PC-3 (cell line): ENCODE measurements around the gene AIG1. TPM values are rescaled to one million over a fixed set of nuclear protein-coding genes. Genes with fewer than 3 reads are reported as not detected.
"Not testable (repeated sequence)": the region's sequence is repeated elsewhere in the genome, so short reads cannot be mapped to it uniquely, and the experiment has no call there.

Experiments used
- ATAC-seq: fragments of 200-7000 bp; cut with Tn5 transposase; 2 replicates; pipeline ENCODE4 v1.9.1; 2020; ENCODE audit warnings: mild to moderate bottlenecking, moderate library complexity
- BruUV-seq: library from RNA; stranded (reverse); fragments of 400-500 nt; replicated peaks from 2 replicates; lab custom pipeline; 2021; lab: Mats Ljungman, UMichigan
- CTCF ChIA-PET: fragments of 300-600 bp; sonication (Branson Sonifier 250); formaldehyde crosslinking; loops from one replicate; lab custom pipeline; 2022; ENCODE audit warnings: antibody characterized with exemption; lab: Charles Lee
- POLR2A ChIA-PET: fragments of 300-600 bp; sonication (Branson Sonifier 250); formaldehyde crosslinking; loops from one replicate; lab custom pipeline; 2022; ENCODE audit warnings: antibody characterized with exemption; ENCODE audit not compliant: unreplicated experiment; lab: Charles Lee
- DNase-seq: peaks from one replicate; pipeline ENCODE4 v3.0.0-alpha.2; 2015
- H2AFZ ChIP-seq: fragments of 300-600 bp; sonication (generic); 2 replicates; pipeline ENCODE4 v1.6.0; 2016; ENCODE audit warnings: antibody characterized with exemption, low read length
- H3F3A ChIP-seq: fragments of 300-600 bp; sonication (generic); one replicate; pipeline ENCODE4 v1.6.0; 2017; ENCODE audit warnings: antibody characterized with exemption, low read length, control low read depth, mild to moderate bottlenecking; ENCODE audit not compliant: unreplicated experiment
- H3K27ac ChIP-seq: fragments of 300-600 bp; sonication (generic); 2 replicates; pipeline ENCODE4 v1.5.1; 2016; ENCODE audit warnings: mild to moderate bottlenecking, low read length
- H3K27me3 ChIP-seq: fragments of 300-600 bp; sonication (generic); 2 replicates; pipeline ENCODE4 v1.6.1; 2016; ENCODE audit warnings: low read length, mixed read lengths
- H3K36me3 ChIP-seq: fragments of 300-600 bp; sonication (generic); 2 replicates; pipeline ENCODE4 v1.6.1; 2016; ENCODE audit warnings: low read depth, mixed run types, low read length, mixed read lengths
- H3K4me1 ChIP-seq: fragments of 300-600 bp; sonication (generic); 2 replicates; pipeline ENCODE4 v1.5.1; 2016; ENCODE audit warnings: low read length; ENCODE audit not compliant: insufficient read depth
- H3K4me2 ChIP-seq: fragments of 300-600 bp; sonication (generic); 2 replicates; pipeline ENCODE4 v1.6.0; 2016; ENCODE audit warnings: low read length
- H3K4me3 ChIP-seq: fragments of 300-600 bp; sonication (generic); 2 replicates; pipeline ENCODE4 v1.5.1; 2016; ENCODE audit warnings: mild to moderate bottlenecking, low read length, mixed read lengths
- H3K79me2 ChIP-seq: fragments of 300-600 bp; sonication (generic); 2 replicates; pipeline ENCODE4 v1.6.1; 2017; ENCODE audit warnings: low read length, mixed read lengths
- H3K9ac ChIP-seq: fragments of 300-600 bp; sonication (generic); 2 replicates; pipeline ENCODE4 v1.6.0; 2016; ENCODE audit warnings: mild to moderate bottlenecking, low read length
- H3K9me2 ChIP-seq: fragments of 300-600 bp; sonication (generic); replicated peaks from 2 replicates; pipeline ENCODE4 v1.6.1; 2016; ENCODE audit warnings: mixed run types, low read length, mixed read lengths
- H3K9me3 ChIP-seq: fragments of 300-600 bp; sonication (generic); 2 replicates; pipeline ENCODE4 v1.6.1; 2016; ENCODE audit warnings: low read length, mixed read lengths
- H4K20me1 ChIP-seq: fragments of 300-600 bp; sonication (generic); 2 replicates; pipeline ENCODE4 v1.6.1; 2016; ENCODE audit warnings: low read length, mixed read lengths
- CTCF ChIP-seq: fragments of 300-600 bp; sonication (generic); conservative IDR thresholded peaks from 2 replicates; pipeline ENCODE4 v1.5.1; 2017; ENCODE audit warnings: antibody characterized with exemption, low read depth, mild to moderate bottlenecking, low read length
- EZH2 ChIP-seq: fragments of 300-600 bp; sonication (generic); IDR thresholded peaks from one replicate; pipeline ENCODE4 v1.6.1; 2017; ENCODE audit warnings: antibody characterized with exemption, mild to moderate bottlenecking, low read length; ENCODE audit not compliant: unreplicated experiment
- EZH2phosphoT487 ChIP-seq: fragments of 300-600 bp; sonication (generic); IDR thresholded peaks from 2 replicates; pipeline ENCODE4 v1.6.1; 2018; ENCODE audit warnings: mild to moderate bottlenecking, antibody characterized with exemption, low read length, borderline replicate concordance
- intact Hi-C: fragments of 100-400 bp; cut with micrococcal nuclease; formaldehyde crosslinking; loops from 2 replicates; pipeline ENCODE4 v1.9.0; 2023
- total RNA-seq: library from RNA; depleted of rRNA; stranded (reverse); fragments of >200 nt; gene quantifications from 2 replicates; pipeline ENCODE4 v1.2.3, GENCODE V29; 2014

AIG1 gene
- total RNA-seq, 1 experiment from 2014 or later, result 32.7 TPM

- H3K79me2 ChIP-seq, result 0 out of 2 replicates have a peak, but pooled peaks cover 12% of the 10 kb centered on the region
- H3K27me3 ChIP-seq, result no peaks in the 10 kb centered on the region
- no peaks in the 10 kb centered on the region for H3F3A ChIP-seq
- H4K20me1 ChIP-seq, result no peaks in the 10 kb centered on the region
- H3K27ac ChIP-seq, result no peak overlapping the region
- H3K4me3 ChIP-seq, result no peak overlapping the region
- intact Hi-C loops, result no loop called here
- H3K4me1 ChIP-seq, result peaks cover 7% of the 10 kb centered on the region
- TF ChIP-seq EZH2phosphoT487 (no peak), CTCF (no peak), EZH2 (no peak)
- CTCF ChIA-PET, result no interaction called here
- no peak for ATAC-seq
- no peak overlapping the region for H3K9ac ChIP-seq
- no peaks in the 10 kb centered on the region for H3K9me2 ChIP-seq
- BruUV-seq, result no TSS peak
- DNase-seq, result no peak
- no peaks in the 10 kb centered on the region for H3K9me3 ChIP-seq
- H3K4me2 ChIP-seq, result no peak overlapping the region
- POLR2A ChIA-PET, result no interaction called here
- no peak overlapping the region for H2AFZ ChIP-seq
- H3K36me3 ChIP-seq, result no peaks in the 10 kb centered on the region
Measured at GRCh38 chr6:143079325-143079640, 18.6 kb downstream of the AIG1 start.

- H3K4me2 ChIP-seq, H3K9me3 ChIP-seq, CTCF ChIA-PET, intact Hi-C loops, H3K4me1 ChIP-seq, POLR2A ChIA-PET, H3F3A ChIP-seq, H3K27ac ChIP-seq, BruUV-seq, H3K27me3 ChIP-seq, H3K36me3 ChIP-seq, DNase-seq, H4K20me1 ChIP-seq, H2AFZ ChIP-seq, H3K4me3 ChIP-seq, H3K9ac ChIP-seq, H3K9me2 ChIP-seq, H3K79me2 ChIP-seq, ATAC-seq: not testable (repeated sequence)
Measured at GRCh38 chr6:143082274-143082673, 21.6 kb downstream of the AIG1 start.

GRCh38 chr6:143084019-143084418, 23.3 kb downstream of the AIG1 start:
- H4K20me1 ChIP-seq, H3K27me3 ChIP-seq, H2AFZ ChIP-seq, ATAC-seq, POLR2A ChIA-PET, H3F3A ChIP-seq, H3K36me3 ChIP-seq, H3K27ac ChIP-seq, H3K9me3 ChIP-seq, H3K4me2 ChIP-seq, H3K79me2 ChIP-seq, H3K4me1 ChIP-seq, intact Hi-C loops, H3K9ac ChIP-seq, H3K9me2 ChIP-seq, H3K4me3 ChIP-seq, BruUV-seq, DNase-seq, CTCF ChIA-PET: not testable (repeated sequence)

GRCh38 chr6:143087335-143087734, 26.6 kb downstream of the AIG1 start:
- H3K4me3 ChIP-seq, ATAC-seq, CTCF ChIA-PET, H3K9me3 ChIP-seq, H3F3A ChIP-seq, H3K9me2 ChIP-seq, H3K36me3 ChIP-seq, BruUV-seq, H3K27me3 ChIP-seq, intact Hi-C loops, DNase-seq, H4K20me1 ChIP-seq, H3K79me2 ChIP-seq, H3K9ac ChIP-seq, H3K4me2 ChIP-seq, H3K27ac ChIP-seq, H2AFZ ChIP-seq, H3K4me1 ChIP-seq: not testable (repeated sequence)
- POLR2A ChIA-PET, result interaction anchor here (0.7 kb wide), 1 partner anchor 161 kb away, joined by 3 read pairs; no protein-coding TSS in a partner anchor
